HCEC 1CT (cell line): ENCODE measurements around the gene YBX2.
"Not testable (repeated sequence)": the region's sequence is repeated elsewhere in the genome, so short reads cannot be mapped to it uniquely, and the experiment has no call there.

Experiments used
- DNase-seq: peaks from one replicate; pipeline ENCODE4 v3.0.0-alpha.2; 2017

Gene YBX2

GRCh38 chr17:7294614-7295153 lies at the start of gene YBX2:
Gene YBX2 (minus strand): TSS chr17:7294639. CDS start chr17:7294500, 139 bp downstream.
- DNase-seq = no peak

GRCh38 chr17:7343250-7343649 lies 48.8 kb upstream of the YBX2 start:
- DNase-seq = no peak

- no peak for DNase-seq
These were observed 47.4 kb upstream of the YBX2 start for GRCh38 chr17:7341842-7342241.

- DNase-seq = peak; percentile 36
These were observed 45.7 kb upstream of the YBX2 start for GRCh38 chr17:7340179-7340578.

- DNase-seq = not testable (repeated sequence)
These were observed 43.2 kb upstream of the YBX2 start for GRCh38 chr17:7337600-7337999.

- no peak for DNase-seq
These were observed 42.1 kb upstream of the YBX2 start, which contains the start of gene ACAP1 for GRCh38 chr17:7336240-7337175. Gene ACAP1 (plus strand): TSS chr17:7336529. CDS start chr17:7336735, 206 bp downstream.

GRCh38 chr17:7335765-7336164 lies 41.3 kb upstream of the YBX2 start:
- DNase-seq = not testable (repeated sequence)

GRCh38 chr17:7334938-7335538 lies 40.6 kb upstream of the YBX2 start:
- no peak for DNase-seq

- DNase-seq = not testable (repeated sequence)
These were observed 38.2 kb upstream of the YBX2 start for GRCh38 chr17:7332600-7333069.

- no peak for DNase-seq
These were observed 37.7 kb upstream of the YBX2 start for GRCh38 chr17:7332111-7332510.

- no peak for DNase-seq
These were observed 36.2 kb upstream of the YBX2 start for GRCh38 chr17:7330638-7331015.

- DNase-seq = peak; percentile 55
These were observed 35.7 kb upstream of the YBX2 start for GRCh38 chr17:7329997-7330637.

- peak; percentile 97 for DNase-seq
These were observed 35.0 kb upstream of the YBX2 start for GRCh38 chr17:7329374-7329996.

GRCh38 chr17:7328840-7329373 lies 34.5 kb upstream of the YBX2 start, which contains the start of gene NEURL4:
Gene NEURL4 (minus strand): TSS chr17:7329335. CDS start chr17:7329312, 23 bp downstream.
- DNase-seq = no peak

GRCh38 chr17:7328009-7328408 lies 33.6 kb upstream of the YBX2 start:
- DNase-seq = no peak

GRCh38 chr17:7327501-7327900 lies 33.1 kb upstream of the YBX2 start:
- no peak for DNase-seq

- DNase-seq = no peak
These were observed 32.6 kb upstream of the YBX2 start for GRCh38 chr17:7327056-7327455.

GRCh38 chr17:7326186-7326585 lies 31.7 kb upstream of the YBX2 start:
- DNase-seq = no peak

- DNase-seq = no peak
These were observed 30.6 kb upstream of the YBX2 start for GRCh38 chr17:7325031-7325528.

- DNase-seq = no peak
These were observed 30.0 kb upstream of the YBX2 start for GRCh38 chr17:7324438-7324779.

GRCh38 chr17:7323731-7324437 lies 29.4 kb upstream of the YBX2 start:
- DNase-seq = no peak
